HG03439 (cell line): ENCODE data around the gene KCNA5.

Experiments used
- ATAC-seq: cut with Tn5 transposase; IDR thresholded peaks from one replicate; pipeline ENCODE4 v1.9.1; 2021; ENCODE audit warnings: mild to moderate bottlenecking, moderate library complexity; ENCODE audit not compliant: unreplicated experiment

KCNA5 gene

GRCh38 chr12:5027046-5027821 is 16.4 kb upstream of the KCNA5 start:
- no peak for ATAC-seq

- no peak for ATAC-seq
Observed at GRCh38 chr12:5030066-5030465, 13.6 kb upstream of the KCNA5 start.

GRCh38 chr12:5031242-5031641 is 12.4 kb upstream of the KCNA5 start:
- ATAC-seq, result no peak

- ATAC-seq, result no peak
Observed at GRCh38 chr12:5031958-5032357, 11.7 kb upstream of the KCNA5 start.

GRCh38 chr12:5032821-5033220 is 10.9 kb upstream of the KCNA5 start:
- ATAC-seq, result no peak

GRCh38 chr12:5033883-5034282 is 9.8 kb upstream of the KCNA5 start:
- ATAC-seq, result no peak

- ATAC-seq, result no peak
Observed at GRCh38 chr12:5034603-5035002, 9.1 kb upstream of the KCNA5 start.

- ATAC-seq, result no peak
Observed at GRCh38 chr12:5035618-5036017, 8.1 kb upstream of the KCNA5 start.

- ATAC-seq, result no peak
Observed at GRCh38 chr12:5036031-5036430, 7.6 kb upstream of the KCNA5 start.

GRCh38 chr12:5037795-5038357 is 5.8 kb upstream of the KCNA5 start:
- no peak for ATAC-seq

- ATAC-seq, result no peak
Observed at GRCh38 chr12:5038781-5039311, 4.8 kb upstream of the KCNA5 start.

GRCh38 chr12:5039815-5040214 is 3.9 kb upstream of the KCNA5 start:
- ATAC-seq, result no peak

GRCh38 chr12:5040368-5040767 is 3.3 kb upstream of the KCNA5 start:
- ATAC-seq, result no peak

- ATAC-seq, result no peak
Observed at GRCh38 chr12:5044420-5045295, 979 bp downstream of the KCNA5 start.

GRCh38 chr12:5047094-5047493 is 3.4 kb downstream of the KCNA5 start:
- ATAC-seq, result no peak

- no peak for ATAC-seq
Observed at GRCh38 chr12:5047729-5048128, 4.0 kb downstream of the KCNA5 start.

- no peak for ATAC-seq
Observed at GRCh38 chr12:5050542-5050941, 6.9 kb downstream of the KCNA5 start.

GRCh38 chr12:5051334-5051733 is 7.7 kb downstream of the KCNA5 start:
- ATAC-seq, result no peak

GRCh38 chr12:5051913-5052312 is 8.2 kb downstream of the KCNA5 start:
- no peak for ATAC-seq

- ATAC-seq, result no peak
Observed at GRCh38 chr12:5052348-5052747, 8.7 kb downstream of the KCNA5 start.

GRCh38 chr12:5059358-5059757 is 15.7 kb downstream of the KCNA5 start:
- no peak for ATAC-seq

GRCh38 chr12:5060958-5061357 is 17.3 kb downstream of the KCNA5 start:
- ATAC-seq, result no peak
